Measurements from ENCODE around the gene EMID1. TPM values are rescaled to one million over a fixed set of nuclear protein-coding genes. Genes with fewer than 3 reads are reported as not detected.

The EMID1 gene
- total and polyA plus RNA-seq, 4 donors = 4.9 to 30.2 (median 8.4) TPM

- no peaks in the 10 kb centered on the region for H3K9me3 ChIP-seq (ENCODE audit: control insufficient read depth in 4 of 4, insufficient read depth in 3 of 4, low read length in 3 of 4)
- H3K4me1 ChIP-seq (ENCODE audit: control insufficient read depth in 5 of 5, insufficient read depth in 5 of 5, low read length in 5 of 5) = peaks cover 0 to 7% (median 0%) of the 10 kb centered on the region in 5 donors
- no peak for TF ChIP-seq CTCF (IDR thresholded peaks at IDR 0.05; ENCODE audit: control extremely low read depth, extremely low read depth)
- DNase-seq (no peak), ATAC-seq (ENCODE audit: insufficient read depth, low FRiP score) (no peak)
- no peaks in the 10 kb centered on the region for H3K27me3 ChIP-seq (ENCODE audit: control insufficient read depth in 3 of 3, insufficient read depth in 3 of 3, low read length in 2 of 3)
- H3K9ac ChIP-seq (ENCODE audit: insufficient read depth in 1 of 2, low read length in 2 of 2) = no peak overlapping the region
- 91 to 92% methylated on average over 19 of the region's 19 CpGs for WGBS, 2 donors
- H3K4me3 ChIP-seq = no peak overlapping the region
- peaks cover 41 to 54% (median 49%) of the 10 kb centered on the region in 4 donors for H3K36me3 ChIP-seq (ENCODE audit: control insufficient read depth in 4 of 4, insufficient read depth in 4 of 4, low read length in 4 of 4)
- no peak overlapping the region for H3K27ac ChIP-seq (ENCODE audit: low read depth in 1 of 2, low read length in 1 of 2)
Measured at GRCh38 chr22:29299136-29299900, 93.6 kb downstream of the EMID1 start.

GRCh38 chr22:29300467-29300806 lies 94.7 kb downstream of the EMID1 start:
- peaks cover 41 to 46% (median 43%) of the 10 kb centered on the region in 4 donors for H3K36me3 ChIP-seq (ENCODE audit: control insufficient read depth in 4 of 4, insufficient read depth in 4 of 4, low read length in 4 of 4)
- H3K9me3 ChIP-seq (ENCODE audit: control insufficient read depth in 4 of 4, insufficient read depth in 3 of 4, low read length in 3 of 4) = no peaks in the 10 kb centered on the region
- H3K27me3 ChIP-seq (ENCODE audit: control insufficient read depth in 3 of 3, insufficient read depth in 3 of 3, low read length in 2 of 3) = no peaks in the 10 kb centered on the region
- WGBS, 2 donors = 70 to 76% methylated on average over 4 of the region's 4 CpGs
- no peak overlapping the region for H3K27ac ChIP-seq (ENCODE audit: low read depth in 1 of 2, low read length in 1 of 2)
- no peak overlapping the region for H3K4me3 ChIP-seq
- H3K9ac ChIP-seq (ENCODE audit: insufficient read depth in 1 of 2, low read length in 2 of 2) = no peak overlapping the region
- no peak for TF ChIP-seq CTCF (IDR thresholded peaks at IDR 0.05; ENCODE audit: control extremely low read depth, extremely low read depth)
- peaks cover 0 to 7% (median 0%) of the 10 kb centered on the region in 5 donors for H3K4me1 ChIP-seq (ENCODE audit: control insufficient read depth in 5 of 5, insufficient read depth in 5 of 5, low read length in 5 of 5)
- ATAC-seq (ENCODE audit: insufficient read depth, low FRiP score) = no peak
- no peak for DNase-seq

GRCh38 chr22:29300807-29301601 lies 95.3 kb downstream of the EMID1 start:
- no peak for DNase-seq
- no peak overlapping the region for H3K27ac ChIP-seq (ENCODE audit: low read depth in 1 of 2, low read length in 1 of 2)
- 77% methylated on average over 10 of the region's 10 CpGs for WGBS, 2 donors
- H3K4me1 ChIP-seq (ENCODE audit: control insufficient read depth in 5 of 5, insufficient read depth in 5 of 5, low read length in 5 of 5) = peaks cover 0 to 7% (median 0%) of the 10 kb centered on the region in 5 donors
- H3K36me3 ChIP-seq (ENCODE audit: control insufficient read depth in 4 of 4, insufficient read depth in 4 of 4, low read length in 4 of 4) = peaks cover 35 to 41% (median 38%) of the 10 kb centered on the region in 4 donors
- no peak overlapping the region for H3K9ac ChIP-seq (ENCODE audit: insufficient read depth in 1 of 2, low read length in 2 of 2)
- H3K4me3 ChIP-seq = no peak overlapping the region
- no peak for TF ChIP-seq CTCF (IDR thresholded peaks at IDR 0.05; ENCODE audit: control extremely low read depth, extremely low read depth)
- H3K9me3 ChIP-seq (ENCODE audit: control insufficient read depth in 4 of 4, insufficient read depth in 3 of 4, low read length in 3 of 4) = no peaks in the 10 kb centered on the region
- ATAC-seq (ENCODE audit: insufficient read depth, low FRiP score) = no peak
- H3K27me3 ChIP-seq (ENCODE audit: control insufficient read depth in 3 of 3, insufficient read depth in 3 of 3, low read length in 2 of 3) = no peaks in the 10 kb centered on the region
